Panc1 (cell line): Measurements from ENCODE around the gene LEFTY2. TPM values are rescaled to one million over a fixed set of nuclear protein-coding genes. Genes with fewer than 3 reads are reported as not detected.
"Not testable (repeated sequence)": the region's sequence is repeated elsewhere in the genome, so short reads cannot be mapped to it uniquely, and the experiment has no call there.

Experiments
- ATAC-seq: fragments of 200-7000 bp; cut with Tn5 transposase; 2 replicates; pipeline ENCODE4 v1.9.1; 2020; ENCODE audit warnings: mild to moderate bottlenecking, moderate library complexity
- BruUV-seq: library from RNA; stranded (reverse); fragments of 400-500 nt; replicated peaks from 2 replicates; lab custom pipeline; 2021; lab: Mats Ljungman, UMichigan
- CTCF ChIA-PET: fragments of 300-600 bp; sonication (Branson Sonifier 250); formaldehyde crosslinking; loops from one replicate; lab custom pipeline; 2022; ENCODE audit warnings: antibody characterized with exemption; lab: Charles Lee
- POLR2A ChIA-PET: fragments of 300-600 bp; sonication (Branson Sonifier 250); formaldehyde crosslinking; loops from one replicate; lab custom pipeline; 2022; ENCODE audit warnings: antibody characterized with exemption; lab: Charles Lee
- DNase-seq: peaks from one replicate; pipeline ENCODE4 v3.0.0-alpha.2; 2010; ENCODE audit warnings: low read depth, low spot score
- H3K27ac ChIP-seq: 2 replicates; pipeline ENCODE4 v1.5.1; 2011; ENCODE audit warnings: mild to moderate bottlenecking, low read length, inconsistent platforms
- H3K27me3 ChIP-seq: fragments of 200-500 bp; sonication (Bioruptor generic); 2 replicates; pipeline ENCODE4 v1.6.0; 2014; ENCODE audit warnings: low read length, inconsistent platforms; ENCODE audit not compliant: control insufficient read depth, insufficient read depth
- H3K36me3 ChIP-seq: fragments of 200-500 bp; sonication (Bioruptor generic); 2 replicates; pipeline ENCODE4 v1.5.1; 2014; ENCODE audit warnings: inconsistent platforms, mild to moderate bottlenecking, low read length, moderate library complexity; ENCODE audit not compliant: control insufficient read depth, insufficient read depth
- H3K4me1 ChIP-seq: 2 replicates; pipeline ENCODE4 v1.5.1; 2011; ENCODE audit warnings: inconsistent platforms, mild to moderate bottlenecking, low read length, moderate library complexity; ENCODE audit not compliant: control insufficient read depth, insufficient read depth
- H3K4me3 ChIP-seq, 2 experiments: 2 replicates each; pipeline ENCODE4 v1.5.1; 2011 to 2012; ENCODE audit warnings: low read depth in 2 of 2, low read length in 2 of 2, mild to moderate bottlenecking in 2 of 2, inconsistent platforms in 1 of 2, moderate library complexity in 1 of 2
- H3K9me3 ChIP-seq: fragments of 200-500 bp; sonication (Bioruptor generic); 2 replicates; pipeline ENCODE4 v1.5.1; 2014; ENCODE audit warnings: low read depth, mild to moderate bottlenecking, inconsistent platforms, low read length, moderate library complexity; ENCODE audit not compliant: control insufficient read depth, insufficient read depth
- POLR2AphosphoS5 ChIP-seq: IDR thresholded peaks from 2 replicates; pipeline ENCODE4 v1.6.1; 2012; ENCODE audit warnings: mild to moderate bottlenecking, low read depth, low read length, moderate library complexity
- SIN3A ChIP-seq: IDR thresholded peaks from 2 replicates; pipeline ENCODE4 v1.6.1; 2012; ENCODE audit warnings: low read depth, mild to moderate bottlenecking, low read length, moderate library complexity, borderline replicate concordance; ENCODE audit not compliant: insufficient read depth
- TCF7L2 ChIP-seq: IDR thresholded peaks from 2 replicates; pipeline ENCODE4 v1.6.1; 2011; ENCODE audit warnings: mild to moderate bottlenecking, low read depth, low read length, inconsistent platforms
- in situ Hi-C: cut with HindIII; loops from 2 replicates; pipeline ENCODE4 v1.10.0; 2016; ENCODE audit warnings: low sequenced_read_pairs, low pct_unique_long_range_greater_than_20kb
- intact Hi-C: fragments of 100-400 bp; cut with micrococcal nuclease; formaldehyde crosslinking; loops from one replicate; pipeline ENCODE4 v1.10.0; 2022; ENCODE audit not compliant: unreplicated experiment
- total RNA-seq: library from RNA; stranded (reverse); gene quantifications from one replicate; pipeline ENCODE4 v1.2.1, GENCODE V29; 2021; ENCODE audit not compliant: unreplicated experiment
- TF ChIP-seq, protein P1 (sequence below): fragments of 450-650 bp; IDR thresholded peaks from 2 replicates; pipeline ENCODE4 v1.5.1; 2017; ENCODE audit warnings: mild to moderate bottlenecking
- TF ChIP-seq, protein P2 (sequence below), 2 experiments: IDR thresholded peaks; 2 replicates each; pipeline ENCODE4 v1.6.1; 2011 to 2012; ENCODE audit warnings: low read depth in 2 of 2, control low read depth in 1 of 2, low read length in 1 of 2, mild to moderate bottlenecking in 1 of 2, moderate library complexity in 1 of 2; ENCODE audit not compliant: insufficient read depth in 1 of 2

The LEFTY2 gene
- total RNA-seq, 1 experiment from 2014 or later = not detected

DNA sequence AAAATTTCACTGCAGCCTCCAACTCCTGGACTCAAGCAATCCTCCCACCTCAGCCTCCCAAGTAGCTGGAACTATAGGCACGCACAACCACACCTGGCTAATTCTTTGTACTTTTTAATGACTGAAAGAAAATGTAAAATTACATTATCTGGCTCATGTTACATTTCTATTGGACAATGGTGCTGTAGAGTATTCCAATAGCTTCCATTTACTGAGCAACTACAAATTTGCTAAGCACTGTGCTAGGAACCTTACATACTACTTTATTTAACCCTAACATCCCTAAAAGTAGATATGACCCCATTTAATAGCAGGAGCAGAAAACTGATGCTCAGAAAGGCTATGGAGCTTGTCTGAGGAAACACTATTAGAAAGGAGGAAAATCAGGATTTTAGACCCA is 38.4 kb upstream of the LEFTY2 start:
- Histone ChIP-seq H3K4me3 (no peak overlapping the region), H3K27ac (no peak overlapping the region), H3K9me3 (0 out of 2 replicates have a peak, but pooled peaks cover 3% of the 10 kb centered on the region), H3K4me1 (no peaks in the 10 kb centered on the region), H3K36me3 (peaks cover 14% of the 10 kb centered on the region), H3K27me3 (no peaks in the 10 kb centered on the region)
- DNase-seq (no peak), ATAC-seq (no peak)
- BruUV-seq = no TSS peak
- in situ Hi-C loops (no loop called here), intact Hi-C loops (loop anchor here (5.0 to 10.0 kb wide), 2 partner anchors 65 to 202 kb away; partner anchors contain the start of gene SRP9)
- TF ChIP-seq POLR2AphosphoS5 = no peak
- TF ChIP-seq, protein P1, sequence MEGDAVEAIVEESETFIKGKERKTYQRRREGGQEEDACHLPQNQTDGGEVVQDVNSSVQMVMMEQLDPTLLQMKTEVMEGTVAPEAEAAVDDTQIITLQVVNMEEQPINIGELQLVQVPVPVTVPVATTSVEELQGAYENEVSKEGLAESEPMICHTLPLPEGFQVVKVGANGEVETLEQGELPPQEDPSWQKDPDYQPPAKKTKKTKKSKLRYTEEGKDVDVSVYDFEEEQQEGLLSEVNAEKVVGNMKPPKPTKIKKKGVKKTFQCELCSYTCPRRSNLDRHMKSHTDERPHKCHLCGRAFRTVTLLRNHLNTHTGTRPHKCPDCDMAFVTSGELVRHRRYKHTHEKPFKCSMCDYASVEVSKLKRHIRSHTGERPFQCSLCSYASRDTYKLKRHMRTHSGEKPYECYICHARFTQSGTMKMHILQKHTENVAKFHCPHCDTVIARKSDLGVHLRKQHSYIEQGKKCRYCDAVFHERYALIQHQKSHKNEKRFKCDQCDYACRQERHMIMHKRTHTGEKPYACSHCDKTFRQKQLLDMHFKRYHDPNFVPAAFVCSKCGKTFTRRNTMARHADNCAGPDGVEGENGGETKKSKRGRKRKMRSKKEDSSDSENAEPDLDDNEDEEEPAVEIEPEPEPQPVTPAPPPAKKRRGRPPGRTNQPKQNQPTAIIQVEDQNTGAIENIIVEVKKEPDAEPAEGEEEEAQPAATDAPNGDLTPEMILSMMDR = no peak
- TF ChIP-seq TCF7L2 = no peak
- TF ChIP-seq, protein P2, sequence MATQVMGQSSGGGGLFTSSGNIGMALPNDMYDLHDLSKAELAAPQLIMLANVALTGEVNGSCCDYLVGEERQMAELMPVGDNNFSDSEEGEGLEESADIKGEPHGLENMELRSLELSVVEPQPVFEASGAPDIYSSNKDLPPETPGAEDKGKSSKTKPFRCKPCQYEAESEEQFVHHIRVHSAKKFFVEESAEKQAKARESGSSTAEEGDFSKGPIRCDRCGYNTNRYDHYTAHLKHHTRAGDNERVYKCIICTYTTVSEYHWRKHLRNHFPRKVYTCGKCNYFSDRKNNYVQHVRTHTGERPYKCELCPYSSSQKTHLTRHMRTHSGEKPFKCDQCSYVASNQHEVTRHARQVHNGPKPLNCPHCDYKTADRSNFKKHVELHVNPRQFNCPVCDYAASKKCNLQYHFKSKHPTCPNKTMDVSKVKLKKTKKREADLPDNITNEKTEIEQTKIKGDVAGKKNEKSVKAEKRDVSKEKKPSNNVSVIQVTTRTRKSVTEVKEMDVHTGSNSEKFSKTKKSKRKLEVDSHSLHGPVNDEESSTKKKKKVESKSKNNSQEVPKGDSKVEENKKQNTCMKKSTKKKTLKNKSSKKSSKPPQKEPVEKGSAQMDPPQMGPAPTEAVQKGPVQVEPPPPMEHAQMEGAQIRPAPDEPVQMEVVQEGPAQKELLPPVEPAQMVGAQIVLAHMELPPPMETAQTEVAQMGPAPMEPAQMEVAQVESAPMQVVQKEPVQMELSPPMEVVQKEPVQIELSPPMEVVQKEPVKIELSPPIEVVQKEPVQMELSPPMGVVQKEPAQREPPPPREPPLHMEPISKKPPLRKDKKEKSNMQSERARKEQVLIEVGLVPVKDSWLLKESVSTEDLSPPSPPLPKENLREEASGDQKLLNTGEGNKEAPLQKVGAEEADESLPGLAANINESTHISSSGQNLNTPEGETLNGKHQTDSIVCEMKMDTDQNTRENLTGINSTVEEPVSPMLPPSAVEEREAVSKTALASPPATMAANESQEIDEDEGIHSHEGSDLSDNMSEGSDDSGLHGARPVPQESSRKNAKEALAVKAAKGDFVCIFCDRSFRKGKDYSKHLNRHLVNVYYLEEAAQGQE (IDR thresholded peaks at IDR 0.05; ENCODE audit: insufficient read depth in 1 of 2, low read depth in 2 of 2, low read length in 1 of 2) = no peak
- TF ChIP-seq SIN3A = no peak
- ChIA-PET POLR2A (no interaction called here), CTCF (no interaction called here)

DNA sequence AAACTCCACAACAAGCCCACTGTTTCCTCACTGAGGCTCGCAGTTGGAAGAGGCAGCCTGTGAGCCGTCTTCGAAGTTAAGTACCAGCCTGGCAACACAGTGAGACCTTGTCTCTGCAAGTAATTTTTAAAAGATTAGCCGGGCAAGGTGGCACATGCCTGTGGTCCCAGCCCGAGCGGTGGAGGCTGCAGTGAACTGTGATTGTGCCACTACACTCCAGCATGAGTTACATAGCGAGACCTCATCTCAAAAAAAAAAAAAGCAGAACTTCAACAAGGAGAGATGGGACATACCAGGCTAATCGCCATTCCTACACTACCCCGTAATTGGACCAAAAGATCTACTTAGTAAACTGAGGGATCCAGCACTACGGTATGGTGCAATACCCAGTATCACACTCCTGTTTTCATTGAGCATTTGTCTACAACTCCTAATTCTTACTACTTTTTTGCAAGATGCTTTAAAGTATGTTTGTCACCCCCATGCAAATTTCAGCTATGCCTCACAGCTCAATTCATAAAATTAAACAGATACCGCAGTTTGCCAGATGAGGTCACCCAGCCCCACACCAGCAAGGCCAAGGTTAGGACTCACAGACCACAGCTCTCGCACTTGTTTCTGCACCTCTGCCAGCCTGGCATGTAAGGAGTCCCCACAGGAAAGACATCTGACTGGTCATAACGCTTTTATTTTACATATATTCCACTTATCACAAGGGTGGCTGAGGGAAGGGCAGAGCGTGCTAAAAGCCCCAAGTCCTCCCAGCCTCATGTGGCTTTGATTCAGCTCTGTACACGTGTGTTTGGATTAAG is 37.1 kb upstream of the LEFTY2 start:
- ChIA-PET CTCF (interaction anchor here (0.7 kb wide), 2 partner anchors 34 to 454 kb away, joined by 5 to 9 read pairs; no protein-coding TSS in a partner anchor), POLR2A (interaction anchor here (0.7 kb wide), 1 partner anchor 455 kb away, joined by 3 read pairs; no protein-coding TSS in a partner anchor)
- in situ Hi-C loops (no loop called here), intact Hi-C loops (loop anchor here (2.0 to 10.0 kb wide), 3 partner anchors 63 to 503 kb away; partner anchors contain the start of gene SRP9)
- no peak for ATAC-seq
- Histone ChIP-seq H3K27ac (no peak overlapping the region), H3K27me3 (no peaks in the 10 kb centered on the region), H3K9me3 (0 out of 2 replicates have a peak, but pooled peaks cover 2% of the 10 kb centered on the region), H3K4me3 (no peak overlapping the region), H3K4me1 (peaks cover 1% of the 10 kb centered on the region; the same call in 1 of the 2 replicates), H3K36me3 (peaks cover 12% of the 10 kb centered on the region)
- BruUV-seq = no TSS peak
- no peak for DNase-seq
- TF ChIP-seq POLR2AphosphoS5 (no peak), TCF7L2 (no peak), SIN3A (no peak)
- TF ChIP-seq, protein P2 (IDR thresholded peaks at IDR 0.05; ENCODE audit: insufficient read depth in 1 of 2, low read depth in 2 of 2, low read length in 1 of 2) = no peak
- TF ChIP-seq, protein P1 = no peak

GRCh38 chr1:225975146-225975545 is 34.1 kb upstream of the LEFTY2 start:
- H3K36me3 ChIP-seq, H3K27me3 ChIP-seq, DNase-seq, H3K4me3 ChIP-seq, BruUV-seq, H3K4me1 ChIP-seq, H3K27ac ChIP-seq, H3K9me3 ChIP-seq, ATAC-seq, in situ Hi-C loops: not testable (repeated sequence)
- intact Hi-C loops = loop anchor here (5.0 to 10.0 kb wide), 2 partner anchors 60 to 198 kb away; partner anchors contain the start of gene SRP9
- POLR2A ChIA-PET = interaction anchor here (0.7 kb wide), 1 partner anchor 38 kb away, joined by 3 read pairs; no protein-coding TSS in a partner anchor
- CTCF ChIA-PET = interaction anchor here (0.7 kb wide), 2 partner anchors 9 to 14 kb away, joined by 3 to 4 read pairs; no protein-coding TSS in a partner anchor
